NK-92 (cell line): ENCODE measurements around the gene UPK3BL2.
"Not testable (repeated sequence)": the region's sequence is repeated elsewhere in the genome, so short reads cannot be mapped to it uniquely, and the experiment has no call there.

Experiments used
- DNase-seq: peaks from one replicate; lab custom pipeline; 2025; ENCODE audit not compliant: unreplicated experiment; lab: John Stamatoyannopoulos, UW

The UPK3BL2 gene

DNA sequence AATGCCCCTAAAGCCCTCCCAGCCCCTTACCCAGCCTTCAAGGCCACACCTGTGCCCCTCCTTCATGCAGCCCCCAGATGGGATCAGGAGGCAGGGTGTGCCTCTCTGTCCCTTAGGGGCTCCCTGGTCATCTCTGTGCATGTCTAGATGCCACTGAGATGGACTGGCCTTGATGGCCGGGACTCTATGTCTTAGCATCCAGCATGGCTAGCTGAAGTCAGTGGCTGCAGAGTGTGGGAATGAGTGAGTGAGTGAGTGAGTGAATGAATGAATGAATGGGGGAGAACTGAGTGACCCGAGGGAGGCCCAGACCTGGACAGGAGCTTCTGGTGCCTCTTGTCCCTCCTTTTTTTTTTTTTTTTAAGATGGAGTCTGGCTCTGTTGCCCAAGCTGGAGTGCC lies 11.4 kb downstream of the UPK3BL2 start:
- not testable (repeated sequence) for DNase-seq

DNA sequence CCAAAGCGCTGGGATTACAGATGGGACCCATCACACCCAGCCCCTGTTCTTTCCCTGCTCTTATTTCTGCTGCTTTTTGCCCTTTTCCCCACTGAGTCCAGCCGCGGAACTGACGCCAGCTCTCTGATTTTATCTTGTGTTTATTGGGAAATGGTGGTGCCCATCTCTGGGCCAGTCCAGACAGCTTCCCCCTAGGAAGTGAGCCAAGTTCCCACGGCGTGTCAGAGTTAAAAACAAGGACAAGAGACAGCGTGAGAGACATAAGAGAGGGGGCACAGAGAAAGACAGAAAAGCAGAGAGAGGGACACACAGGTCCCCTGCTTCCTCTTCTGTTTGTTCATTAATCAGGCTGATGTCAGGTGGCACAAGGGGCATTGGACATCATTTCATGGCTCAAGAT lies 11.9 kb downstream of the UPK3BL2 start:
- not testable (repeated sequence) for DNase-seq

DNA sequence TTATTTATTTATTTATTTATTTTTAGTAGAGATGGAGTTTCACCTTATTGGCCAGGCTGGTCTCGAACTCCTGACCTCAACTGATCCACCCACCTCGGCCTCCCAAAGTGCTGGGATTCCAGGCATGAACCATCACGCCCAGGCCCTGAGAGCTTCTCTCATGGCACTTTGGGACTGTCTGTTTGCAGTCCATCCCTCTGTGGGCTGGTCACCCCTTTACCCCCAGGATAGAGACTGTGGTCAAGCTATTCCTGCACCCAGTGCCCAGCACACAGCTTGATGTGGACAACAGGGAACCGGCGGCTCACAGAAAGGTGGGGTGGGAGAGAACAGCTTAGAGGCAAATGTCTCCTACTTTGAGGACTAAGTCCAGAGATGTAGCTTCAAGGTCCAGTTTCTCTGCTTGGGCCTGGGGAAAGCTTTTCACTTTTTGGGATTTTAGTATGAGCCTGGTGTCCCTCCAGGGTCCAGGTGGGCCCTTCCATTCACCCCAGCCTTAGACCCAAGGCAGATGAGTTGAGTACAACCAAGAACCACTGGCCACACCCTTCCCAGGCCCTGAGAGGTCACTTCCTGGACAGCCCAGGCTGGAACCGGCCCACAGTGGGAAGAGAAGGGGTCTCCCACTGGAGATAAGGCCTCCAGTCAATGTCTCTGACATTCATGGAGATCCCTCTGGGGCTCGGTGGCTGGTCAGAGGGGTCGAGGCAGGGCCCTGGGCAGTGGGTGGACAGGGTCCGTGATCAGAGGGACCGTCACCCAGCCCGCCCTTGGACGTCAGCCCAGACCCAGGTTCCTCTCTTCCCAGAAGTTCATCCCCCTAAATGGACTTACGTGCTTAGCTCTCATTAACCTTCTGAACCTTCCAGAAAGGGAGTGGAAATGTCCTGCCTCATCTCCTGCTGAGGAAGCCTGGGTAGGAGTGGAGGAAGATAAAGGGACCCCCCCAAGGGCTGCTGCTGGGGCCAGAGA lies 15.4 kb downstream of the UPK3BL2 start:
- not testable (repeated sequence) for DNase-seq

DNA sequence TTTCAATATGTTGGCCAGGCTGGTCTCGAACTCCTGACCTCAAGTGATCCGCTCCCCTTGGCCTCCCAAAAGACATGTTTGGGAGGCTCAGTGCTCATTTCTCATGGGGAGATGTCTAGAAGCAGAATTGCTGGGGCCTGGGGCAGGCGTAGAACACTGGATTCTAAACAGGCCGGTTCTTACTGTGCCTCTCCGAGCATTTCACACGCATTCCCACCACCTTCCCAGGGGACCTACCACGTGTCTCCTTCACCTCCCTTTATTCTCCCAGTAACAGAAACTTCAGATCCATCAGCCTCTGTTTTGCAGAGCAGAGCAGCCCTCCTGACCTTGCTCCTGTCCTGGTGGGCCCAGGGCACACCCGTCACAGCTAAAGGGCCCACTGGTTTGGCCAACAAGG lies 16.3 kb downstream of the UPK3BL2 start:
- not testable (repeated sequence) for DNase-seq

DNA sequence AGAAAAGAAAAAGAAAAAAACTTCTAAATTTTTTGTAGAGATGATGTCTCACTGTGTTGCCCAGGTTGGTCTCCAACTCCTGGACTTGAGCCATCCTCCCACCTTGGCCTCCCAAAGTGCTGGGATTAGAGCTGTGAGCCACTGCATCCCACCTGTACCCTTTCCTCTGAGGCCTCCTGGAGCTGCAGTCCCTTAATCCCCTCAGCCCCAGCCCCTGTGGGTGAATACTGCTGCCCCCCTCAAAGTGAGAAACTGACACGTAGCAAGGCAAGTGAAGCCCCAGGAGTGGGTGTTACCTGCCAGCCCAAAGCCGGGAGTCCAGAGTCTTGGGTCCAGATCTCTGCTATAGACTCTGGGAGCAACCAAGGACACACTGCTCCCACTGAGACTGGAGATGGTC lies 18.7 kb downstream of the UPK3BL2 start:
- not testable (repeated sequence) for DNase-seq

DNA sequence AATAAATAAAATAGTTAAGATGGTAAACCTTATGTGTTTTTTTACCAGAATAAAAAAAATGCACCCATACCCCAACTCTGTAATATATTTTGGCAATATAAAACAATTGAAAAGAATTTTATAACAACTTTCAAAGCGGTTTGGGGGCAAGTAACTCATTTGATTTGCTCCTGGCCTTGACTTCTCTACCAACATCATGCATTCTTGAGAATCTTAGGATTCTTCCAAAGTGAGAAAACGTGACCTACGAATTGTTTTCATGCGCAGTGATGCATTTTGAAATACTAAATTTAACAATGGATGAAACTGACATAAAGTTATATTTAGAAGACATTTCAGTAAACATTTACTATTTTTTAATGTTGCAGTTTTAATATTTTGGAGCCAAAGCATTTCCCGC lies 22.7 kb downstream of the UPK3BL2 start:
- DNase-seq = not testable (repeated sequence)

DNA sequence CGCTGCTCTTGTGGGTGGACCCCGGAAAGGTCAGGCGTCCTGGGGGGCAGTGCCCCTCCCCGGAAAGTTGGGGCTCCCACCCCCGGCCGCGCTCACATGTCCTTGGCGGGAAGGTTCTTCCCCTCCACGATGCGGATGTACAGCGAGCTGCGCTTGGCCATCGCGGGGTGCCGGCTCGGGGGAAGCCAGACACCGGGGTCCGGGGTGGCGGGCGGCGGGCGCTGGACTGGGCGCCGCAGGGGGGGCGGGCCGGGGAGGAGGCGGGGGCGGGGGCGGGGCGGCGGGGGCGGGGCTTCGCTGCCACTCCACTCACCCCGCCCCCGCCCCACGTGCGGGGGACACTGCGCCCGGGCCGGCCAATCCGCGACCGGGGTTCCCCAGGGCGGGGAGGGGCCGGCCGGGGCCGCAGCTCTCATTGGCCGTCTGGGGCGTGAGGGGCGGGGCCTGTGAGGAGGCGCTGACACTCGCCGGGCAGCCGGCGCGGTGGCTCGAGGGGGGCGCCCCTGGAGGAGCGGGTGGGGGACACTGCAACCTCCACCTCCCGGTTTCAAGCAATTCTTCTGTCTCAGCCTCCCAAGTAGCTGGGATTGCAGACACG lies 25.8 kb downstream of the UPK3BL2 start, which contains the start of gene RASA4B:
Gene RASA4B (minus strand): TSS at position 228 of the 598 bp plus-strand sequence. CDS start 67 bp downstream, at position 161.
- not testable (repeated sequence) for DNase-seq

DNA sequence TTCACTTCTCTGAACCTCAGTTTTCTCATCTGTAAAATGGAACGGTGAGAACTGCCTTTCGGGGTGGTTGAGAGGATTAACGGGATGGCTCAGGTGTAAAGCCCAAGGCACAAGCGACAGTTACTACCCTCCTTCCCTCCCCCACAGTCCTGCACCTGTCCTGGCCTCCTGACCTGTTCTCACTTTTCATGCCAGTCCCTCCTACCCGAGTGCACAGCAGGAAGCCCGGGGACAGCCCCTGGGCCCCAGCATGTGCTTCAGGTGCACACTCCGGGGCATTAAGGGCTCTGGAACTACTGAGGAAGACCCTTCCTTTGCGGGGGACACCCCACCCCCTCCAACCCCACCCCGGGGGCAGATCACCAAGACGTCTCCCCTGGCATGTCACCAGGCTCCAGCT lies 26.5 kb downstream of the UPK3BL2 start:
- DNase-seq = not testable (repeated sequence)

DNA sequence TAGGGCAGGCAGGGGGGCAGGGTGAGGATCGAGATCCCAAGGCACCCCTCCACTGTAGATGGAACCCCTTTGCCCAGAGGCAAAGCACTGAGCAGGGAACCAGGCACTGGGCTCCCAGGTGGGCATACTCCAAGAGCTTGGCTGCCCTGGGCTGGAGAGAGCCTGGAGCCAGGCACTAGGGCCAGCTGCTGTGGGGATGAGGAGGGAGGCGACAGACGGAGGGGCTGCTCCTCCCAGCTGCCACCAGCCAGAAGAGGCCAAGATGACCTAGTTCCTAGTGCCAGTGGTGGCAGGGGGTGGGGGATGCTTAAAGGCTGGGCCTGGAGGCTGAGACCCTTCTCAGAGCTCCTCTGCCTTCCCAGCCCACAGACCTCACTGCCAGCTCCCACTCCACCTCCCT lies 27.6 kb downstream of the UPK3BL2 start:
- not testable (repeated sequence) for DNase-seq

DNA sequence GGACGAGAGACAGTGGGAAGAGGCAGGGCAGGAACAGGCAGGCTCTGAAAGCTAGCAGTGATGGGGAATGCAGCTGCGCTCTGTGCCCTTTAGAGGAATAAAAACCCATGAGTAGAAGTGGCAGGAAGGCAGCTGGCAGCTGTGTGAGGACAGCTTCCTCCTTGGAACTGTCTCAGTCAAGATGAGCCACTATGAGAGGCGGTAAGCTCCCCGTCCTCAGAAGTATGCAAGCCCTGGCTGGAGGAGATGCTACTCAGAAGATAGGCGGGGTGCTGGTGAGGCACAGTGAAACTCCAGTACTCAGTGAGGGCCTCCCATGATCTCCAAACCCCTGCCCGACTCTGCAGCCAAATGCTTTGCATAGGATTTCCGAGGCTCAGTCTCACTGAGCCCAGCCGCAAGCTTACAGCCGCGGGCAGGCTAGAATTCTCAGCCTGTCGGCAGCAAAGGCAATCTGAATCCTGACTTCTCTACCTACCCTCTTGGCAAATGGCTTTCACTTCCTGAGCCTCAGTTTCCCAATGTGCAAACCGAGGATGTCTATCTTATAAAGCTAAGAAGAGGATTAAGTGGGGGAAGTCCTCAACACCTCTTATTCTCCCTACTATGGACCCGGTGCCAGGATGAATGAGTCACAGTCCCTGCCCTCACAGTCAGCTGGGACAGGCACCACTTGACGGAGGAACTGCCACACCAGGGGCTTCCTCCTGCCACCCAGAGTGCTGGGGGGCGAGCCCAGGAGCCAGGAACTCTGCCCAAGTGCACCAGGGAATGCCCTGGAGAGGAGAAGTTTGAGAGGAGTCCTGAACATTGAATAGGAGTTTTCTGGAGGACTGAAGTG lies 28.4 kb downstream of the UPK3BL2 start:
- DNase-seq = not testable (repeated sequence)

DNA sequence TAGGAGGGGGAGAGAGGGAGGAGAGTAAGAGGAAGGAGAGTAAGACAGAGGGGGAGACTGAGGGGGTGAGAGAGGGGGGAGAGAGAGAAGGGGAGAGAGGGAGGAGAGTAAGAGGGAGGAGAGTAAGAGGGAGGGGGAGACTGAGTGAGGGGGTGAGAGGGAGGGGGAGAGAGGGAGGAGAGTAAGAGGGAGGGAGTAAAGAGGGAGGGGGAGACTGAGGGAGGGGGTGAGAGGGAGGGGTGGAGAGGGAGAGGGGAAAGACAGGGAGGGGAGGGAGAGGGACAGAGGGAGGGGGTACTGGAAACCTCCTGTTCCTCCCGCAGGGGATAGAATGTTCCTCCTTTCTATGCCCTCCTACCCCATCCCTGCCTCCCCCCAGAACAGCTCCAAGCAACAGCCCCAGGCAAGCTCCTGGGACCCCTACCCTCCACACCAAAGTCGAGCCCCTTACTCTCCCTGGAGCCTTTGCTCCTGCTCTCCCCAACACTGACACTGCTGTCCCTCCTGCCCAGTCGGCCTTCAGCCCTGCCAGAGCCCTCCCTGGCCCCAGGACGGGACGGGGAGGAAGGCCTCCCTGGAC lies 30.8 kb downstream of the UPK3BL2 start:
- not testable (repeated sequence) for DNase-seq

DNA sequence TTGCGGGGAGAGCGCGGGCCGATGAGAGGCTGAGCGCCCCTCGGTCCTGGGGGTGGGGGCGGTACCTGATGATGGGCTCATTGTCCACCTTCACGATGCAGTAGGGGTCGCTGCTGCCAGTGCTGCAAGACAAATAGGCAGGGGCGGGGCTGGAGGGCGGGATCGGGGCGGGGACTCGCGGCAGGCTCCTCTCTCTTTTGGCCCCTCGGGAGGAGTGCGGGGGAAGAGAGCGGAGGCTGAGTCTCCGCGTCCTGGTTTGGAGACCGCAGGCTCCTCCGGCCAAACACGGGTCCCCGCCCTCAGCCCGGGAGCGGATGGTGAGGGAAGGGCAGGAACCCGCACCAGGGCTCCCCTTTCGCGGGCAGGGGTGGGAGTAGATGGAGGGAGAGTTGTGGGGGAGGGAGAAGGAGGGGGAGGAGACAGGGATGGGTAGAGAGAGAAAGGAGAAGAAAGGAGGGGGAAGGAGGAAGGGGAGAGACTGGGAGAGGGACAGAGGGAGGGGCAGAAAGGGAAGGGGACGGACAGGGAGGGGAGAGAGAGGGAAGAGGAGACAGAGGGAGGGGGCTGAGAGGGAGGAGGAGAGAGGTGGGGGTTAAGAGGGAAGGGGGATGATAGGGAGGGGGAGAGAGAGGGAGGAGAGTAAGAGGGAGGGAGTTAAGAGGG lies 31.5 kb downstream of the UPK3BL2 start:
- not testable (repeated sequence) for DNase-seq

DNA sequence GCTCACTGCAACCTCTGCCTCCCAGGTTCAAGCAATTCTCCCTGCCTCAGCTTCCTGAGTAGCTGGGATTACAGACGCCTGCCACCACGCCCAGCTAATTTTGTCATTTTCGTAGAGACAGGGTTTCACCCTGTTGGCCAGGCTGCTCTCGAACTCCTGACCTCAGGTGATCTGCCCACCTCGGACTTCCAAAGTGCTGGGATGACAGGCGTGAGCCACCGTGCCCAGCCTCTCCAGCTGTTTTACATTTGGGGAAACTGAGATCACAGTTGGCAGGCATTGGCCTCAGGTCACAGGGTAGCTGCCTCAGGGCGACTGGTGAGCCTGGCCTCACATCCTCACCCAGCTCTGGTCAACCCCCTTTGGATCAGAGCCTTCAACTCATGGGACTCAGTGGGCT lies 32.9 kb downstream of the UPK3BL2 start:
- DNase-seq = not testable (repeated sequence)

DNA sequence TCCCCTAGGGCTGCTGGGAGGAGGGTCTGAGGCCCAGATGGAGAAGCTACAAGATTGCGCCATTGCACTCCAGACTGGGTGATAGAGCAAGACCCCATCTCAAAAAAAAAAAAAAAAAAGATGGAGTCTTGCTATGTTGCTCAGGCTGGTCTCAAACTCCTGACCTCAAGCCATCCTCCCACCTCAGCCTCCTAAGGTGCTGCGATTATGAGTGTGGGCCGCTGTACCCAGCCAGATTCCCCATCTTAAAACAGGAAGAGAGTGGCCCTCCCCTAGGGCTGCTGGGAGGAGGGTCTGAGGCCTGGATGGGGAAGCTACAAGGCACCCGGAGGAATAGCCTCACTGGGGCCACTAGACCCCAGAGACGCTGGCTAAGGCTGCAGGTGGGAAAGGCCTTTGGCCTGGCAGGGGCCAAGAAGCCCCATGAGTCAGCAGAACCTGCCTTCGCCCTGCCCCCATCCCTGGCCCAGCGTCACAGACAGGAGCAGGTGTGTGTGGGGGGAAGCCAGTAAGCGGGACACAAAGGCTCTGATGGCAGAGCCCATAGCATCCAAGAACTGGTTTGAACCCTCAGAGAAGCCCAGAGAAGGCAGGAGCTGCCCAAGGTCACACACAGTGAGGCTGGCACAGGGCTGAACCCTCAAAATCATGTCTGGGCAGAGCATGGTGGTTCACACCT lies 35.9 kb downstream of the UPK3BL2 start:
- DNase-seq = not testable (repeated sequence)

DNA sequence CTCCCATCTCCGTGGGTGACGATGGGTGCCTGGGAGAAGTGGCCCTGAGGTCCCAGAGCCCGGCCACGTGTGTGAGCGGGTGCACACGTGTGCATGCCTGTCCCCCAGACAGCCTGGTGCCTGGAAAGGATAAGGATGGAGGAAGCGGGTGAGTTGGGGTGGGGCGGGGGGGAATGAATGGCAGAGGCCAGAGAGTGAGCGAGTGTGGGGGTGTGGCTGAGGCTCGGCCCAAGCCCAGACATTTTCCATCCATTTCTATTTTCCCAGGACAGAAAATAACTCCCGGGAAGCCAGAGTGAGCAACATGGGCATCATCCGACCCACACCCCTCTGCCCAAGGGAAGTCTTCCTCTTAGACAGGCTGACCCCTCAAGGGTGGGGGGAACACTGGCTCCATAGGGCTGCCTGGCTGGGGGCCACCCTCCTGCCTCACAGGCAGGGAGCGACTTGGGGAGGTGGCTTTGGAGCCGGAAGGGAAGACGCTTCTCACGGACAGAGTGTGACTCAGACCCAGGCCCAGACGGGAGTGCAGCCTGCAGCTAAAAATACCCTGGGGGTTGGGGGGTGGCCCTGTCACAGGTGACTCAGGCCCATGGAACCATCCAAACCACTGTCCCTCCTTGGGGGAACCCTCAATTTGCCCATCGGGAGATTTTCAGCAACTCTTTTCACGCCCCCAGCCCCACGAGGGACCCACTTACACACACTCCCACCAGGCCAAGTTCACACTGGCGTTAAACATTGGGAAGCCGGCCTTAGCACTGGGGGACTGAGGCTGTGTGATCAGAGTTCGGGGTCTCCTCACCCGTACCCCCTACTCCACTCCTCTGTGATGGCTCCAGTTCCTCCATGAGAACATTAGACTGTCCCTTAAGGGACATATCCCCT lies 38.0 kb downstream of the UPK3BL2 start:
- DNase-seq = not testable (repeated sequence)

DNA sequence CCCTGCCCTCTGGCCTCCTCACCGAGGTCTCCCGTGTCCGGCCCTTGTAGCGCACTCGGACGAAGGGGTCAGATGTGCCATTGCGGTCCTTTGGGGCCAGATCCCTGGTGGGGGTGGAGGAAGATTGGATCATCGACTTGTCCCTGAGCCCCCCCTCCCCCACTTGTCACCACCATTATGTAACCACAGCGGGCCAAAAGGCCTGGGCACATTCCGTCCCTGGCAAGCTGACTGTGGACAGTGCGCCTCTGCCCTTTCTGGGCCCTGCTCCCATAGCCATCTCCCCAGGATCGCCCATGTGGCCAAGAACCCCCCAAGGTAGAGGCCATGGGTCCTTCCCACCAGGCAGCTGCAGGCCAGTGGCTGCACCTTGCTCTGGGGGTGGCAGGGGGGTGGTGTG lies 40.4 kb downstream of the UPK3BL2 start:
- DNase-seq = not testable (repeated sequence)

DNA sequence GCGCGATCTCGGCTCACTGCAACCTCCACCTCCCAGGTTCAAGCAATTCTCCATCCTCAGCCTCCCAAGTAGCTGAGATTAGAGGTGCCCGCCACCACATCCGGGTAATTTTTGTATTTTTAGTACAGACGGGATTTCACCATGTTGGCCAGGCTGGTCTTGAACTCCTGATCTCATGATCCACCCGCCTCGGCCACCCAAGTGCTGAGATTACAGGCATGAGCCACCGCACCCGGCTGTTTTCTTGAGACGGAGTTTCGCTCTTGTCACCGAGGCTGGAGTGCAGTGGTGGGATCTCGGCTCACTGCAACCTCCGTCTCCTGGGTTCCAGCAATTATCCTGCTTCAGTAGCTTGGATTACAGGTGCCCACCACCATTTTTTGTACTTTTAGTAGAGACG lies 45.2 kb downstream of the UPK3BL2 start:
- DNase-seq = not testable (repeated sequence)

DNA sequence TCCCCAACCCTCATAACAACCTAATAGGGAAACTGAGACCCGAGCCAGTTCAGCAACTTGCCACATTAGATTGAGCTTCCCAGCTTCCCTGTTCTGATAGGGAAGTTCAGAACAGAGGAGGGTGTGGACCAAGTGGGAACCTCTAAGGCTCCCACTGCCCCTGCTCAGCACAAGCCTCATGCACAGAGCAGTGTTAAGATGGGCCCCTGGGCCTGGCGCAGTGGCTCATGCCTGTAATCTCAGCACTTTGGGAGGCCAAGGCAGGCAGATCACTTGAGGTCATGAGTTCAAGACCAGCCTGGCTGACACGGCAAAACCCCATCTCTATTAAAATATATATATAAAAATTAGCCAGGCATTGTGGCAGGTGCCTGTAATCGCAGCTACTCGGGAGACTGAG lies 46.2 kb downstream of the UPK3BL2 start:
- not testable (repeated sequence) for DNase-seq

DNA sequence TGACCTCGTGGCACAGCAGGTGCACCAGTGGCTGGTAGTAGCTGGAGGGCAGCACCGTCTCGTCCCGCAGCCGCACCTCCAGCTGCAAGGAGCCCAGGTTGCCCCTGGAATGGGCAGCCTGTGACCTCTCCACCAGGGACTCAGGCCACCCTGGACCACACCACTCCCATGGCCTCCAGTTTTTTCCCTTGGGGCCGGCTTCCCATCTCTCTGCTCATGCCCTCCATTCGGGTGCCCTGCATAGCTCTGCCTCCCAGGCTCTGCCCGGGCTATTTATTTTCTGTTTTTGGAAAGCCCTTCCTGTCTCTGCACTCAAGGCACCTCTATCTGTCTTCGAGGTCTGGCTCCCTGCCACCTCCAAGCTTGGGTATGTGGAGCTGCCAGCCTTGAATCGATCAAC lies 46.6 kb downstream of the UPK3BL2 start:
- not testable (repeated sequence) for DNase-seq
